Bronchial epithelial cell (primary cell): ENCODE results near the gene WDR73. TPM values are rescaled to one million over a fixed set of nuclear protein-coding genes. Genes with fewer than 3 reads are reported as not detected.
A peak's percentile ranks its signal among the peaks of the same experiment; 100 is the strongest.

Source experiments
- DNase-seq: peaks from one replicate; pipeline ENCODE4 v3.0.0-alpha.2; 2010; ENCODE audit warnings: low read depth
- FAIRE-seq: peaks from 2 replicates; lab custom pipeline; 2011; peaks lifted over from hg19 to GRCh38; lab: Jason Lieb, UNC
- H3K27me3 ChIP-seq: 2 replicates; pipeline ENCODE4 v1.5.1; 2011; ENCODE audit warnings: low read length; ENCODE audit not compliant: control insufficient read depth, insufficient read depth
- H3K36me3 ChIP-seq: 2 replicates; pipeline ENCODE4 v1.5.1; 2011; ENCODE audit warnings: low read length; ENCODE audit not compliant: control insufficient read depth, insufficient read depth
- H3K4me3 ChIP-seq: 2 replicates; pipeline ENCODE4 v1.5.1; 2011; ENCODE audit warnings: mild to moderate bottlenecking, low read depth, low read length, control low read depth
- CTCF ChIP-seq: IDR thresholded peaks from 2 replicates; pipeline ENCODE4 v1.5.1; 2011; ENCODE audit warnings: mild to moderate bottlenecking, moderate library complexity, low read length, control low read depth, inconsistent platforms; ENCODE audit not compliant: insufficient read depth, severe bottlenecking
- total RNA-seq: library from RNA; depleted of rRNA; stranded (reverse); fragments of >200 nt; gene quantifications from 2 replicates; pipeline ENCODE4 v1.2.1, GENCODE V29; 2014

The WDR73 gene
- total RNA-seq, 1 donor from 2014 or later: 24.0 TPM

- Histone ChIP-seq H3K27me3 (no peaks in the 10 kb centered on the region), H3K4me3 (no peak overlapping the region), H3K36me3 (no peaks in the 10 kb centered on the region)
- FAIRE-seq (no peak), DNase-seq (no peak)
- TF ChIP-seq CTCF: no peak
Observed at GRCh38 chr15:84598250-84598649, 55.8 kb downstream of the WDR73 start.

GRCh38 chr15:84597296-84597695 is 56.8 kb downstream of the WDR73 start:
- FAIRE-seq: no peak
- Histone ChIP-seq H3K27me3 (no peaks in the 10 kb centered on the region), H3K36me3 (no peaks in the 10 kb centered on the region), H3K4me3 (peak overlapping the region; percentile 13)
- DNase-seq: no peak
- TF ChIP-seq CTCF: no peak

GRCh38 chr15:84595660-84596059 is 58.4 kb downstream of the WDR73 start:
- no peaks in the 10 kb centered on the region for H3K36me3 ChIP-seq
- no peak overlapping the region for H3K4me3 ChIP-seq
- TF ChIP-seq CTCF: no peak
- no peaks in the 10 kb centered on the region for H3K27me3 ChIP-seq
- no peak for FAIRE-seq
- no peak for DNase-seq

GRCh38 chr15:84594617-84595290 is 59.3 kb downstream of the WDR73 start:
- no peak overlapping the region for H3K4me3 ChIP-seq
- TF ChIP-seq CTCF: no peak
- no peak for DNase-seq

GRCh38 chr15:84591815-84592214 is 62.3 kb downstream of the WDR73 start:
- FAIRE-seq: no peak
- Histone ChIP-seq H3K4me3 (no peak overlapping the region), H3K36me3 (no peaks in the 10 kb centered on the region), H3K27me3 (no peaks in the 10 kb centered on the region)
- no peak for TF ChIP-seq CTCF
- DNase-seq: no peak

More at GRCh38 chr15:84594617-84595290, 59.3 kb downstream of the WDR73 start:
- FAIRE-seq: no peak
- no peaks in the 10 kb centered on the region for H3K27me3 ChIP-seq
- no peaks in the 10 kb centered on the region for H3K36me3 ChIP-seq

- Histone ChIP-seq H3K27me3 (no peaks in the 10 kb centered on the region), H3K36me3 (no peaks in the 10 kb centered on the region), H3K4me3 (no peak overlapping the region)
- FAIRE-seq: no peak
- TF ChIP-seq CTCF: no peak
- DNase-seq: no peak
Observed at GRCh38 chr15:84590406-84590805, 63.7 kb downstream of the WDR73 start.
